ENCODE results near the gene SMIM20. TPM values are rescaled to one million over a fixed set of nuclear protein-coding genes. Genes with fewer than 3 reads are reported as not detected.

Gene SMIM20
- total and polyA plus RNA-seq, 4 donors, result 11.1 to 25.0 (median 20.4) TPM

DNA sequence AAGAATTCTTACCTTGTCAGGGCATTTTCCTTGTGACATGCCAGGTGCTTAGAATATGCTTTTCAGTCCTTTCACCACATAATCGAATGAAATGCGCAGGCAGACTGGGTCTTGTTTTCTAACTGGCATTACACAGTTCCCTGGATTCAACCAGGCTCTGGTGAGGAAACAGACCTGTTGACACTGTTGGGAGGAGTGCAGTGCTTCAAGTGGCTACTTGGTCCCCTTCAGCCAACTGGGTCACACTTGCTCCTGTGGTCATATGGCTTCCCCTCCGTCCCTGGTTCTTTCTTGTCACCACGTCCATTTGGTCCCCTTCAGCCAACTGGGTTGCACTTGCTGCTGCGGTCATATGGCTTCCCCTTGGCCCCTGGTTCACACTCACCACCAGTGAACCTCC is 9.7 kb downstream of the SMIM20 start:
- H3K27me3 ChIP-seq (ENCODE audit: control insufficient read depth in 4 of 4, insufficient read depth in 4 of 4, low read length in 3 of 4), result no peaks in the 10 kb centered on the region
- TF ChIP-seq JUND (IDR thresholded peaks at IDR 0.05), result no peak
- no peak for TF ChIP-seq SP1 (IDR thresholded peaks at IDR 0.05)
- TF ChIP-seq FOXA1 (IDR thresholded peaks at IDR 0.05), result no peak
- no peak for TF ChIP-seq EGR1 (IDR thresholded peaks at IDR 0.05; ENCODE audit: low read depth in 2 of 2)
- TF ChIP-seq FOXA2 (IDR thresholded peaks at IDR 0.05), result no peak
- no peak for TF ChIP-seq RAD21 (IDR thresholded peaks at IDR 0.05)
- TF ChIP-seq, protein P1, sequence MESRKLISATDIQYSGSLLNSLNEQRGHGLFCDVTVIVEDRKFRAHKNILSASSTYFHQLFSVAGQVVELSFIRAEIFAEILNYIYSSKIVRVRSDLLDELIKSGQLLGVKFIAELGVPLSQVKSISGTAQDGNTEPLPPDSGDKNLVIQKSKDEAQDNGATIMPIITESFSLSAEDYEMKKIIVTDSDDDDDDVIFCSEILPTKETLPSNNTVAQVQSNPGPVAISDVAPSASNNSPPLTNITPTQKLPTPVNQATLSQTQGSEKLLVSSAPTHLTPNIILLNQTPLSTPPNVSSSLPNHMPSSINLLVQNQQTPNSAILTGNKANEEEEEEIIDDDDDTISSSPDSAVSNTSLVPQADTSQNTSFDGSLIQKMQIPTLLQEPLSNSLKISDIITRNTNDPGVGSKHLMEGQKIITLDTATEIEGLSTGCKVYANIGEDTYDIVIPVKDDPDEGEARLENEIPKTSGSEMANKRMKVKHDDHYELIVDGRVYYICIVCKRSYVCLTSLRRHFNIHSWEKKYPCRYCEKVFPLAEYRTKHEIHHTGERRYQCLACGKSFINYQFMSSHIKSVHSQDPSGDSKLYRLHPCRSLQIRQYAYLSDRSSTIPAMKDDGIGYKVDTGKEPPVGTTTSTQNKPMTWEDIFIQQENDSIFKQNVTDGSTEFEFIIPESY (IDR thresholded peaks at IDR 0.05), result no peak
- TF ChIP-seq HNF4G (IDR thresholded peaks at IDR 0.05), result no peak
- no peak for TF ChIP-seq RXRA (IDR thresholded peaks at IDR 0.05)
- TF ChIP-seq HNF4A (conservative IDR thresholded peaks at IDR 0.05), result no peak
- no peak overlapping the region for H3K27ac ChIP-seq (ENCODE audit: low read depth in 1 of 2, low read length in 2 of 2)
- H3K36me3 ChIP-seq (ENCODE audit: control insufficient read depth in 4 of 4, insufficient read depth in 3 of 4, low read depth in 1 of 4, low read length in 3 of 4), result no peaks in the 10 kb centered on the region
- no peak for DNase-seq (ENCODE audit: low spot score)
- H3K9me3 ChIP-seq (ENCODE audit: control insufficient read depth in 4 of 4, low read length in 3 of 4), result no peaks in the 10 kb centered on the region
- H3K4me1 ChIP-seq (ENCODE audit: control insufficient read depth in 4 of 4, insufficient read depth in 4 of 4, low read length in 3 of 4), result peaks cover 0 to 15% (median 7%) of the 10 kb centered on the region in 4 donors
- 97% methylated on average over 5 of the region's 5 CpGs for WGBS
- no peak overlapping the region for H3K9ac ChIP-seq (ENCODE audit: low read depth in 1 of 2, low read length in 2 of 2)
- H3K4me3 ChIP-seq (ENCODE audit: low read depth in 1 of 3, low read length in 3 of 3), result no peak overlapping the region

DNA sequence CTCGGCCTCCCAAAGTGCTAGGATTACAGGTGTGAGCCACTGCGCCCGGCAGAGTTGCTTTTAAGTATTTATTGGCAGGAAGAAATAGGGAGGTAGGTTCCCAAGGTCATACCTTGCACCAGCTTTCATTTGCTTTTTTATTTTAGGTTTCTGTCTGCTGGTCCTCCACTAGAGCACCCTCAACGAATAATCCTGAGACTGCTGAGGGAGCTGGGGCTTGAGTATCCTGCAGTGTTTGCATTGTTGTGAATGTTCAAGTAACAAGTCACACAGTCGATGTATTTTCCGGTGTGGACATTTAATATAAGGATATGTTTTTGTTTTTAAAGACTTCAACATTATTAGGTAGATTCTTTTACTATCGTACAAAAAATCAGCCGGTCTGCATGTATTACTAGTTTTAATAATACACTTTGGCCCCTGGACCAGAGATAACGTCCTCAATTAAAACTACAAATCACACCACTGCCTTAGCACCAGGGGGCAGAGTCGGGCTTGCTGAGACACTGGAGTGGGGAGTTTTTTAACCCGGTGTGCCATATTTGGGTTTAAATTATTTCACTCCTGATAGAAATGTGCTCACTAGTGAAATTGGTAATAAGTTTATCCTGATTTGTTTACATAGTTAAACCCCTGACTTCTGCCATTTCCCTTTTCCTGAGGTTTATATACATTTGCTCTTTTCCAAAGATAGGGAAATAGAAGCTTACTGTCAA is 11.6 kb downstream of the SMIM20 start:
- DNase-seq (ENCODE audit: low spot score), result no peak
- WGBS, result 67% methylated on average over 11 of the region's 11 CpGs
- Histone ChIP-seq H3K27me3 (ENCODE audit: control insufficient read depth in 4 of 4, insufficient read depth in 4 of 4, low read length in 3 of 4) (no peaks in the 10 kb centered on the region), H3K27ac (ENCODE audit: low read depth in 1 of 2, low read length in 2 of 2) (no peak overlapping the region), H3K36me3 (ENCODE audit: control insufficient read depth in 4 of 4, insufficient read depth in 3 of 4, low read depth in 1 of 4, low read length in 3 of 4) (peaks cover 0 to 2% (median 0%) of the 10 kb centered on the region in 4 donors), H3K4me1 (ENCODE audit: control insufficient read depth in 4 of 4, insufficient read depth in 4 of 4, low read length in 3 of 4) (peaks cover 0 to 15% (median 7%) of the 10 kb centered on the region in 4 donors), H3K9ac (ENCODE audit: low read depth in 1 of 2, low read length in 2 of 2) (no peak overlapping the region), H3K4me3 (ENCODE audit: low read depth in 1 of 3, low read length in 3 of 3) (no peak overlapping the region), H3K9me3 (ENCODE audit: control insufficient read depth in 4 of 4, low read length in 3 of 4) (no peaks in the 10 kb centered on the region)
- TF ChIP-seq, protein P2, sequence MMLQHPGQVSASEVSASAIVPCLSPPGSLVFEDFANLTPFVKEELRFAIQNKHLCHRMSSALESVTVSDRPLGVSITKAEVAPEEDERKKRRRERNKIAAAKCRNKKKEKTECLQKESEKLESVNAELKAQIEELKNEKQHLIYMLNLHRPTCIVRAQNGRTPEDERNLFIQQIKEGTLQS (IDR thresholded peaks at IDR 0.05), result no peak
- TF ChIP-seq HNF4G (IDR thresholded peaks at IDR 0.05), result no peak
- TF ChIP-seq GABPA (IDR thresholded peaks at IDR 0.05 in 1 of 2, conservative IDR thresholded peaks at IDR 0.05 in 1 of 2), result no peak
- TF ChIP-seq, protein P3, sequence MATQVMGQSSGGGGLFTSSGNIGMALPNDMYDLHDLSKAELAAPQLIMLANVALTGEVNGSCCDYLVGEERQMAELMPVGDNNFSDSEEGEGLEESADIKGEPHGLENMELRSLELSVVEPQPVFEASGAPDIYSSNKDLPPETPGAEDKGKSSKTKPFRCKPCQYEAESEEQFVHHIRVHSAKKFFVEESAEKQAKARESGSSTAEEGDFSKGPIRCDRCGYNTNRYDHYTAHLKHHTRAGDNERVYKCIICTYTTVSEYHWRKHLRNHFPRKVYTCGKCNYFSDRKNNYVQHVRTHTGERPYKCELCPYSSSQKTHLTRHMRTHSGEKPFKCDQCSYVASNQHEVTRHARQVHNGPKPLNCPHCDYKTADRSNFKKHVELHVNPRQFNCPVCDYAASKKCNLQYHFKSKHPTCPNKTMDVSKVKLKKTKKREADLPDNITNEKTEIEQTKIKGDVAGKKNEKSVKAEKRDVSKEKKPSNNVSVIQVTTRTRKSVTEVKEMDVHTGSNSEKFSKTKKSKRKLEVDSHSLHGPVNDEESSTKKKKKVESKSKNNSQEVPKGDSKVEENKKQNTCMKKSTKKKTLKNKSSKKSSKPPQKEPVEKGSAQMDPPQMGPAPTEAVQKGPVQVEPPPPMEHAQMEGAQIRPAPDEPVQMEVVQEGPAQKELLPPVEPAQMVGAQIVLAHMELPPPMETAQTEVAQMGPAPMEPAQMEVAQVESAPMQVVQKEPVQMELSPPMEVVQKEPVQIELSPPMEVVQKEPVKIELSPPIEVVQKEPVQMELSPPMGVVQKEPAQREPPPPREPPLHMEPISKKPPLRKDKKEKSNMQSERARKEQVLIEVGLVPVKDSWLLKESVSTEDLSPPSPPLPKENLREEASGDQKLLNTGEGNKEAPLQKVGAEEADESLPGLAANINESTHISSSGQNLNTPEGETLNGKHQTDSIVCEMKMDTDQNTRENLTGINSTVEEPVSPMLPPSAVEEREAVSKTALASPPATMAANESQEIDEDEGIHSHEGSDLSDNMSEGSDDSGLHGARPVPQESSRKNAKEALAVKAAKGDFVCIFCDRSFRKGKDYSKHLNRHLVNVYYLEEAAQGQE (IDR thresholded peaks at IDR 0.05), result no peak
- no peak for TF ChIP-seq NR2F2 (IDR thresholded peaks at IDR 0.05)
- TF ChIP-seq YY1 (IDR thresholded peaks at IDR 0.05), result no peak
- no peak for TF ChIP-seq RXRA (IDR thresholded peaks at IDR 0.05)
- no peak for TF ChIP-seq JUND (IDR thresholded peaks at IDR 0.05)
- peak; percentile 61 to 69 for TF ChIP-seq RAD21 (IDR thresholded peaks at IDR 0.05)
- TF ChIP-seq HNF4A (conservative IDR thresholded peaks at IDR 0.05), result peak in 1 of 2 donors; percentile 21
- no peak for TF ChIP-seq SP1 (IDR thresholded peaks at IDR 0.05)
- TF ChIP-seq, protein P4, sequence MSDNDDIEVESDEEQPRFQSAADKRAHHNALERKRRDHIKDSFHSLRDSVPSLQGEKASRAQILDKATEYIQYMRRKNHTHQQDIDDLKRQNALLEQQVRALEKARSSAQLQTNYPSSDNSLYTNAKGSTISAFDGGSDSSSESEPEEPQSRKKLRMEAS (IDR thresholded peaks at IDR 0.05), result no peak
- TF ChIP-seq, protein P5, sequence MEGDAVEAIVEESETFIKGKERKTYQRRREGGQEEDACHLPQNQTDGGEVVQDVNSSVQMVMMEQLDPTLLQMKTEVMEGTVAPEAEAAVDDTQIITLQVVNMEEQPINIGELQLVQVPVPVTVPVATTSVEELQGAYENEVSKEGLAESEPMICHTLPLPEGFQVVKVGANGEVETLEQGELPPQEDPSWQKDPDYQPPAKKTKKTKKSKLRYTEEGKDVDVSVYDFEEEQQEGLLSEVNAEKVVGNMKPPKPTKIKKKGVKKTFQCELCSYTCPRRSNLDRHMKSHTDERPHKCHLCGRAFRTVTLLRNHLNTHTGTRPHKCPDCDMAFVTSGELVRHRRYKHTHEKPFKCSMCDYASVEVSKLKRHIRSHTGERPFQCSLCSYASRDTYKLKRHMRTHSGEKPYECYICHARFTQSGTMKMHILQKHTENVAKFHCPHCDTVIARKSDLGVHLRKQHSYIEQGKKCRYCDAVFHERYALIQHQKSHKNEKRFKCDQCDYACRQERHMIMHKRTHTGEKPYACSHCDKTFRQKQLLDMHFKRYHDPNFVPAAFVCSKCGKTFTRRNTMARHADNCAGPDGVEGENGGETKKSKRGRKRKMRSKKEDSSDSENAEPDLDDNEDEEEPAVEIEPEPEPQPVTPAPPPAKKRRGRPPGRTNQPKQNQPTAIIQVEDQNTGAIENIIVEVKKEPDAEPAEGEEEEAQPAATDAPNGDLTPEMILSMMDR (IDR thresholded peaks at IDR 0.05; ENCODE audit: low read depth, low read length, missing input control), result no peak
- TF ChIP-seq FOXA2 (IDR thresholded peaks at IDR 0.05), result no peak
- TF ChIP-seq, protein P1 (IDR thresholded peaks at IDR 0.05), result no peak

All from liver (tissue), 9 donors.